ENCODE results near the gene C1orf21. TPM values are rescaled to one million over a fixed set of nuclear protein-coding genes. Genes with fewer than 3 reads are reported as not detected.

Gene C1orf21
- total and polyA plus RNA-seq, 2 donors (not counting 3 experiments of a cell fraction or from before 2014, with no cell fraction given), result 0.79 to 8.5 TPM

DNA sequence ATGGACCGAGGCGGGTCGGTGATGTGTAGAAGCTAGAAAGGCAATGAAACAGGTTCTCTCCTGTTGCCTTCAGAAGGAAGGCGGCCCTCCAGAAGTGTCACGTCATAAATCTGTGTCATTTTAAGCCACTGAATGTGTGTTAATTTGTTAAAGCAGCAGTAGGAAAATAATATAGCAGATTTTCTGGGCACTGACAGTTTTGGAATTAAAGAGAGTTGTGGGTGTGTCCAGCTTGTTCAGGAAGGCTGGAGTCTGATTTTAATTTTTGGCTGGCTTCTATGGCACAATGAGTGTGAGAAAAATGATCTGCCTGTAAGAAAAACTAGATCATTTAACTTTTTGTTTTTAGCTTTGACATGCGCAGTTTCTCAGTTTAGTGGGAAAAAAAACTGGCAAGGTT lies 190.5 kb downstream of the C1orf21 start:
- Histone ChIP-seq H3K4me2 (ENCODE audit: insufficient read depth, low read length) (no peak overlapping the region), H2AFZ (ENCODE audit: low read depth, low read length) (no peak overlapping the region)

More for the DNA sequence above, 190.5 kb downstream of the C1orf21 start:
- Histone ChIP-seq H4K20me1 (replicated peaks; ENCODE audit: control insufficient read depth, extremely low read depth, insufficient read depth, low read length) (no peaks in the 10 kb centered on the region), H3K27ac (ENCODE audit: insufficient read depth, low read depth, low read length) (no peak overlapping the region), H3K9ac (replicated peaks; ENCODE audit: extremely low read depth, insufficient read depth, low read length) (no peak overlapping the region), H3K79me2 (ENCODE audit: control insufficient read depth, insufficient read depth, low read length) (no peaks in the 10 kb centered on the region), H3K27me3 (ENCODE audit: control insufficient read depth in 2 of 2, insufficient read depth in 2 of 2, low read length in 2 of 2) (no peaks in the 10 kb centered on the region), H3K9me3 (replicated peaks; ENCODE audit: control insufficient read depth, insufficient read depth, low read length) (no peaks in the 10 kb centered on the region), H3K9me1 (replicated peaks; ENCODE audit: control insufficient read depth, extremely low read depth, insufficient read depth, low read length) (no peaks in the 10 kb centered on the region), H3K4me1 (ENCODE audit: control insufficient read depth, extremely low read depth, insufficient read depth, low read length) (no peaks in the 10 kb centered on the region), H3K36me3 (ENCODE audit: control insufficient read depth in 2 of 2, extremely low read depth in 1 of 2, insufficient read depth in 2 of 2, low read length in 2 of 2) (no peaks in the 10 kb centered on the region), H3K4me3 (replicated peaks in 1 of 3; ENCODE audit: insufficient read depth in 1 of 3, low read depth in 1 of 3, low read length in 3 of 3) (no peak overlapping the region)
- DNase-seq (ENCODE audit: low read depth, low spot score) (no peak), FAIRE-seq (no peak)
- ChIA-PET POLR2A (no interaction called here), CTCF (interaction anchor here (0.9 to 1.4 kb wide), 3 partner anchors 14 to 86 kb away, joined by 3 to 4 read pairs (median 3); no protein-coding TSS in a partner anchor)
- intact Hi-C loops (cut with micrococcal nuclease) (no loop called here), dilution Hi-C loops (cut with MboI; ENCODE audit: extremely low pct_ligation_motif_present, low sequenced_read_pairs) (no loop called here)
- BruUV-seq (replicated peaks), result no TSS peak
- TF ChIP-seq EZH2 (IDR thresholded peaks at IDR 0.05; ENCODE audit: borderline replicate concordance, low read depth, low read length, severe bottlenecking), result no peak
- TF ChIP-seq CTCF (IDR thresholded peaks at IDR 0.05; ENCODE audit: extremely low read depth in 1 of 2, insufficient read depth in 1 of 2, low read depth in 1 of 2, low read length in 2 of 2), result no peak
- no peak for TF ChIP-seq POLR2A (IDR thresholded peaks at IDR 0.05; ENCODE audit: low read depth, low read length)
- TF ChIP-seq FOS (IDR thresholded peaks at IDR 0.05; ENCODE audit: borderline replicate concordance, insufficient read depth, low read length), result no peak
- TF ChIP-seq GATA2 (IDR thresholded peaks at IDR 0.05; ENCODE audit: insufficient read depth, insufficient read length, low read depth, low read length), result no peak
- TF ChIP-seq MYC (IDR thresholded peaks at IDR 0.05; ENCODE audit: low read depth, low read length), result no peak
- no peak for TF ChIP-seq POLR2AphosphoS5 (IDR thresholded peaks at IDR 0.05; ENCODE audit: insufficient read depth, low read depth, low read length)
- TF ChIP-seq, protein P1, sequence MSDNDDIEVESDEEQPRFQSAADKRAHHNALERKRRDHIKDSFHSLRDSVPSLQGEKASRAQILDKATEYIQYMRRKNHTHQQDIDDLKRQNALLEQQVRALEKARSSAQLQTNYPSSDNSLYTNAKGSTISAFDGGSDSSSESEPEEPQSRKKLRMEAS (IDR thresholded peaks at IDR 0.05; ENCODE audit: insufficient read depth, insufficient read length), result no peak
